Transverse colon (tissue), 3 donors: ENCODE results near the gene MAOA.

ENCODE experiments used
- EP300 ChIP-seq: sonication (generic); formaldehyde crosslinking; IDR thresholded peaks from one replicate; pipeline ENCODE4 v1.6.1; 2017; ENCODE audit warnings: antibody characterized with exemption, low read depth
- POLR2AphosphoS5 ChIP-seq, 3 donors: sonication (generic); formaldehyde crosslinking; IDR thresholded peaks; one replicate each; pipeline ENCODE4 v1.6.1; 2016; ENCODE audit warnings: antibody characterized with exemption in 3 of 3

- no peak for TF ChIP-seq EP300
- no peak for TF ChIP-seq POLR2AphosphoS5 (IDR thresholded peaks at IDR 0.05)
Observed at GRCh38 chrX:43679058-43679457, 23.0 kb downstream of the MAOA start.
